ENCODE measurements around the gene ANP32B. TPM values are rescaled to one million over a fixed set of nuclear protein-coding genes. Genes with fewer than 3 reads are reported as not detected.
"Not testable (repeated sequence)": the region's sequence is repeated elsewhere in the genome, so short reads cannot be mapped to it uniquely, and the experiment has no call there.

ANP32B gene
- 307 and 323 TPM in 2 replicates for total RNA-seq

DNA sequence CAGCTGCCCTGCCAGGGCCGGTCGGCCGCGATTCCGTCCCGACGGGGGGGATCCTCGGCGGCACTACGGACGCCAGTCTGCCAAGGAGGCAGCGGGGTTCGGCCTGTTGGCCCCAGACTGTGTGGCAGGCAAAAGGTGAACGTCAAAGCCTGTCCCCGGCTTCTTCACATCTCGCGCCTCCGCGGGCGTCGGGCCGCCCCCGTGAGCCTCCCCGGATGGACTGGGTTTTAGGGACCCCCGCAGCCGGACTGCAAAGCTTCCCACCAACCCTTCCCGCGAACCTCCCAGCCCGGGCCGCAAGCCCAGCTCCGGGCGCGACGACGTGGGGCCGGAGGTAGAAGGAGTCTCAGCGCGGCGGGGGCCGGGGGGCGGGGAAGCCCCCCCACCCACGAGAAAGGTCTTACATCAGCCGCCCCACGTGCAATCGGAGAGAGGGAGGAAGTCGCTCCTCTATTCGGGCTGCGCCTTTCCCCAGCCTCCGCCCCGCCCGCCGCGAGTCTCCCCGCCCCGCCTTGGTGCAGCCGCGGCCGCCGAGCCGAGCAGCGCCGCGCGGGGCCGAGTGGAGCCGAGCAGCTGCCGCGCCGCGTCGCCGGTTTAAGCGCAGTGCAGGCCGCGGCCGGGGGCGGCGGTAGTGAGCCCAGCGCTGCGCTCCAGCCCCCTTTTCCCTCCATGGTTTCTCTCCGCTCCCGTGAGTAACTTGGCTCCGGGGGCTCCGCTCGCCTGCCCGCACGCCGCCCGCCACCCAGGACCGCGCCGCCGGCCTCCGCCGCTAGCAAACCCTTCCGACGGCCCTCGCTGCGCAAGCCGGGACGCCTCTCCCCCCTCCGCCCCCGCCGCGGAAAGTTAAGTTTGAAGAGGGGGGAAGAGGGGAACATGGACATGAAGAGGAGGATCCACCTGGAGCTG is at the start of gene ANP32B:
TSS of gene ANP32B (plus strand) at position 659 of the 906 bp plus-strand sequence. CDS start at position 874, 215 bp downstream.
- H3K9me3 Mint-ChIP-seq = no peaks in the 10 kb centered on the region
- H3K27me3 Mint-ChIP-seq (ENCODE audit: low read depth) = no peaks in the 10 kb centered on the region
- intact Hi-C loops (cut with micrococcal nuclease) = loop anchor here (1.0 to 5.0 kb wide), 3 partner anchors 61 to 119 kb away; partner anchors contain the start of genes NANS and TRMO
- H3K36me3 Mint-ChIP-seq (ENCODE audit: low read depth) = peaks cover 14% of the 10 kb centered on the region
- H3K4me1 Mint-ChIP-seq (ENCODE audit: low read depth) = peaks cover 27% of the 10 kb centered on the region
- peak within 1 kb of the TSS; percentile 80 for H3K27ac Mint-ChIP-seq
- H3K4me3 Mint-ChIP-seq (ENCODE audit: low read depth) = peak within 1 kb of the TSS; percentile 84
- DNase-seq (ENCODE audit: low spot score) = peak; percentile 93

DNA sequence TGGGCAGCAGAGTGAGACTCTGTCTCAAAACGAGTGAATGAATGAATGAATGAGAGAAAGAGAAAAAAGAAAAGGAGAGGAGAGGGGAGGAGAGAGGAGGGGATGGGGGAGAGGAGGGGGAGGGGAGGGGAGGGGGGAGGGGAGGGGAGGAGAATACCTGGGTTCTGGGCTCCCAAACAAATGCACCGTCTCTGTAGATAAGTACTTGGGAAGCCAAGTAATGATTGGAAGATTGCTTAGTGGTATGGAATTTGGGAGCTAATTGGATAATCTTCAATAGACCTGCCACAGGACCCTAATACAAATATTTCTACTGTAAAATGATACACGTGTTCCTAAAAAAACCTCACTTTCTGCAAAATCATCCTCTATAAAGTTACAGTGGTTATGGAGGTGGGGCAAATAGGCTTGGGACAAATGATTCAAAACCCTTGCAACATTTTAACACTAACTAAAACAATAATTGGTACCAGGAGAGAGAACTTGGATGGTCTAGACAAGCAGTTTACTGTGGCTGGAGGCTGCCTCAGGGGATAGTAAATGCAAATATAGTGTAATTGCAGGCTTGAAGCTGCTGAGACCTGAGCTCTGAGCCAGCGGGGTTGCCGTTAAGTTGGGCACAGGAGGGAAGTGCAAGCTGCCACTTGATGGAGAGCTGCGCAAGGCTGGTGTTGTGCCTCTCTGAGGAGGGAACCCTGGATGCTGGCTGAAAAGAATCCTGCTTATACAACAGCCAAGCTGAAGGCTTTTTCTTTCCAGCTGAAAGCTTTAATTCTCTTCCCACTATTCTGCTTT is 48.6 kb upstream of the ANP32B start:
- intact Hi-C loops (cut with micrococcal nuclease) = no loop called here
- H3K9me3 Mint-ChIP-seq = no peaks in the 10 kb centered on the region
- H3K27me3 Mint-ChIP-seq (ENCODE audit: low read depth) = no peaks in the 10 kb centered on the region
- peaks cover 47% of the 10 kb centered on the region for H3K4me1 Mint-ChIP-seq (ENCODE audit: low read depth)
- DNase-seq (ENCODE audit: low spot score) = no peak
- H3K36me3 Mint-ChIP-seq (ENCODE audit: low read depth) = no peaks in the 10 kb centered on the region
- no peak overlapping the region for H3K4me3 Mint-ChIP-seq (ENCODE audit: low read depth)
- H3K27ac Mint-ChIP-seq = no peak overlapping the region

GRCh38 chr9:97935276-97935675 is 47.9 kb upstream of the ANP32B start:
- peaks cover 3% of the 10 kb centered on the region for H3K27me3 Mint-ChIP-seq (ENCODE audit: low read depth)
- intact Hi-C loops (cut with micrococcal nuclease) = no loop called here
- peaks cover 40% of the 10 kb centered on the region for H3K4me1 Mint-ChIP-seq (ENCODE audit: low read depth)
- no peak overlapping the region for H3K4me3 Mint-ChIP-seq (ENCODE audit: low read depth)
- no peaks in the 10 kb centered on the region for H3K36me3 Mint-ChIP-seq (ENCODE audit: low read depth)
- no peak overlapping the region for H3K27ac Mint-ChIP-seq
- no peaks in the 10 kb centered on the region for H3K9me3 Mint-ChIP-seq
- no peak for DNase-seq (ENCODE audit: low spot score)

DNA sequence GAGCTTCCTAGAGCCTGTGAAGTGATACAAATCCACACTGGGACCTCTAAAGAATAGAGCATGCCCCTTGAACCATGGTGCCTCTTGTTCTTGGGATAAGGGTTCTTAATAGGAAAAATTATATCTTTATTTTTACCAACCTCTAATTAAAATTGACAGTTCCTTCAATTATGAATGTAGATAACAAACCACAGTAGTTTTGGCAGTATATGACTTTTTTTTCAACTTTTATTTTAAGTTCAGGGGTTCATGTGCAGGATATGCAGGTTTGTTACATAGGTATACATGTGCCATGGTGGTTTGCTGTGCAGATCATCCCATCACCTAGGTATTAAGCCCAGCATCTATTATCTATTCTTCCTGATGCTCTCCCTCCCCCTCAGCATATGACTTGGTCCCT is 46.1 kb upstream of the ANP32B start:
- intact Hi-C loops (cut with micrococcal nuclease) = no loop called here
- no peaks in the 10 kb centered on the region for H3K36me3 Mint-ChIP-seq (ENCODE audit: low read depth)
- no peak for DNase-seq (ENCODE audit: low spot score)
- H3K27ac Mint-ChIP-seq = no peak overlapping the region
- no peaks in the 10 kb centered on the region for H3K9me3 Mint-ChIP-seq
- H3K4me3 Mint-ChIP-seq (ENCODE audit: low read depth) = no peak overlapping the region
- peaks cover 11% of the 10 kb centered on the region for H3K27me3 Mint-ChIP-seq (ENCODE audit: low read depth)
- peaks cover 26% of the 10 kb centered on the region for H3K4me1 Mint-ChIP-seq (ENCODE audit: low read depth)

- peaks cover 24% of the 10 kb centered on the region for H3K4me1 Mint-ChIP-seq (ENCODE audit: low read depth)
- intact Hi-C loops (cut with micrococcal nuclease) = no loop called here
- no peaks in the 10 kb centered on the region for H3K9me3 Mint-ChIP-seq
- H3K27ac Mint-ChIP-seq = peak within 1 kb of the TSS; percentile 77
- H3K36me3 Mint-ChIP-seq (ENCODE audit: low read depth) = no peaks in the 10 kb centered on the region
- peak; percentile 40 for DNase-seq (ENCODE audit: low spot score)
- peak within 1 kb of the TSS; percentile 19 for H3K4me3 Mint-ChIP-seq (ENCODE audit: low read depth)
- H3K27me3 Mint-ChIP-seq (ENCODE audit: low read depth) = peaks cover 14% of the 10 kb centered on the region
These were observed 45.0 kb upstream of the ANP32B start, which contains the start of gene HEMGN for GRCh38 chr9:97938081-97938644. Gene HEMGN (minus strand): TSS chr9:97938172. CDS start chr9:97938136, 36 bp downstream.

DNA sequence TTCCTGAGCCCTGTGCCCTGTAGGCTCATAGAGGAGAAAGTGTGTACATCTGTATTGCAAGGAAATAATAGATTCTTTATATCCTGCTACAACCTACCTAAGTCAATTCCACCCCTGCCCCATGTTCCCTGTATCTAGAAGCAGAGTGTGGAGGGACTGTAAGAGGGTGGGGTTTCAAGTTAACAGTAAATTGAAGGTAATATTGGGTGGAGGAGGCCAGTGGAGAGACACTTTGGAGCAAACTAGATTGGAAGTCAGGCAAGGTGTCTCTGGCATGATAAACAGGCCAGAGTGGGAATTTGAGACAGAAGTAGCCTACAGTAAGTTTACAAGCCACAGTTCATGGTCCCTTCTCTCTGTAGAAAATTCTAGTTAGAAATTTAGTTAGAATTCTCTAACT is 42.9 kb upstream of the ANP32B start:
- Mint-ChIP-seq H3K27me3 (ENCODE audit: low read depth) (peaks cover 14% of the 10 kb centered on the region), H3K9me3 (no peaks in the 10 kb centered on the region), H3K27ac (no peak overlapping the region), H3K4me3 (ENCODE audit: low read depth) (no peak overlapping the region), H3K4me1 (ENCODE audit: low read depth) (peaks cover 21% of the 10 kb centered on the region), H3K36me3 (ENCODE audit: low read depth) (no peaks in the 10 kb centered on the region)
- DNase-seq (ENCODE audit: low spot score) = no peak
- intact Hi-C loops (cut with micrococcal nuclease) = no loop called here

- no peak for DNase-seq (ENCODE audit: low spot score)
- no peaks in the 10 kb centered on the region for H3K9me3 Mint-ChIP-seq
- H3K27me3 Mint-ChIP-seq (ENCODE audit: low read depth) = peaks cover 17% of the 10 kb centered on the region
- no peak overlapping the region for H3K27ac Mint-ChIP-seq
- H3K36me3 Mint-ChIP-seq (ENCODE audit: low read depth) = no peaks in the 10 kb centered on the region
- H3K4me1 Mint-ChIP-seq (ENCODE audit: low read depth) = peaks cover 21% of the 10 kb centered on the region
- intact Hi-C loops (cut with micrococcal nuclease) = no loop called here
- H3K4me3 Mint-ChIP-seq (ENCODE audit: low read depth) = no peak overlapping the region
These were observed 42.4 kb upstream of the ANP32B start for GRCh38 chr9:97940741-97941140.

DNA sequence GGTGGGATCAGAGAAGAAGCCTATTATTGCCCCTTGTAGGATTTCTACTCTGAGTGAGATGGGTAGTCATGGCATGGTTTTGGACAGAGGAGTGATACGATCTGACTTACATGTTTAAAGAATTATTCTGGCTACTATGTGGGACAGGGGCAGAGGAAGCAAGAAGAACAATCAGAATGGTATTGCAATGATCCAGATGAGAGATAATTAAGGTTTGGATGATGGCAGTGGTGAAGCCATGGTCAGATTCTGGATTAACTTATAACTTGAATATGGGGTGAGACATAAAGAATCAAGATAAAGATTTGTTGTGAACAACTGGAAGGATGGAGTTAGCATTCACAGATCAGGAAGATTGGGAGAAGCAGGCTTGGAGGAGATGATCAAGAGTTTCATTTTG is 41.8 kb upstream of the ANP32B start:
- H3K27me3 Mint-ChIP-seq (ENCODE audit: low read depth) = peaks cover 20% of the 10 kb centered on the region
- H3K36me3 Mint-ChIP-seq (ENCODE audit: low read depth) = no peaks in the 10 kb centered on the region
- H3K4me3 Mint-ChIP-seq (ENCODE audit: low read depth) = no peak overlapping the region

DNA sequence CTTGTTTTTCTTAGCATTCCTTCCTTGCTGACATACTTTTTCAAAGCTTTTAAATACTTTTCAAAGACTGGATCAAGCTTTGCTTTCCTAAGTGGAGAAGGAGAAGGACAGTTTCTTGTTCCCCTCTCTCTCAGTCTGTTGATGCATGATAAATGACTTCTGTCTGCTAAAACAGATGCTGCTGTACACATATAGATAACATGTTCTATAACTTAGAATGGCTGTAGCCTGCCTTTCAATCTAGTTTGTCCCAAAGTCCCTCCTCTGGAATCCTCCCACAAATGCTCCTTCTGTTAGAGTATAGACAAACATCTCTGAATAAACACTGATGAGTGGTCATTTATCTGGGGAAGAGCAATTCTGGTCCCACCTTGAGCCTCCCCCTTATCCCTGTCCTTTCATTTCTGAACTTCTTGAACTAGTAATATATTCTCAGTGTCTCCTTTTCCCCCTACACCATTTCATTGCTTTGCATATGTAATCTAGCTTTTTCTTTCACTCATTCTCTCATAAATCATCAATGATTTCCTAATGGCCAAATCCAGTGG is 39.8 kb upstream of the ANP32B start:
- Mint-ChIP-seq H3K27ac (no peak overlapping the region), H3K9me3 (peaks cover 4% of the 10 kb centered on the region), H3K4me1 (ENCODE audit: low read depth) (peaks cover 10% of the 10 kb centered on the region), H3K27me3 (ENCODE audit: low read depth) (peaks cover 39% of the 10 kb centered on the region), H3K36me3 (ENCODE audit: low read depth) (no peaks in the 10 kb centered on the region), H3K4me3 (ENCODE audit: low read depth) (no peak overlapping the region)
- DNase-seq (ENCODE audit: low spot score) = no peak
- intact Hi-C loops (cut with micrococcal nuclease) = no loop called here

More for the DNA sequence above, 41.8 kb upstream of the ANP32B start:
- intact Hi-C loops (cut with micrococcal nuclease) = no loop called here
- peaks cover 3% of the 10 kb centered on the region for H3K9me3 Mint-ChIP-seq
- no peak for DNase-seq (ENCODE audit: low spot score)
- no peak overlapping the region for H3K27ac Mint-ChIP-seq
- H3K4me1 Mint-ChIP-seq (ENCODE audit: low read depth) = peaks cover 21% of the 10 kb centered on the region

DNA sequence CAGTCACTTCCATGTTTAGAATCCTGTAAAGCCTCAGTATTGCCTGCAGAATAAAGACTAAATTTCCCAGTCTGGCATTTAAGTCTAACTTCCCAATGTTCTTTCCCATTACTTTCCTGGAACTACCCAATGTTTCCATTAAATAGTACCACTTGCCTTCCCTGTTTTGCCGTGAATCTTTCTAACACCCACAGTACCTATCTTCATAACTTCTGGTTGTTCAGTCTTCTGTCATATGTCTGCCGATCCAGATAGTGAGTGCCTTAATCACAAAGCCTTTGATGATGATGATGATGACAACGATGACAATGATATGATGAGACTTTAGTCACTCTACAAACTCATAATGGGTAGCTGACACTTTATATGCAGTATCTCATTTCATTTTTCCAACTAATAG is 38.5 kb upstream of the ANP32B start:
- Mint-ChIP-seq H3K27ac (no peak overlapping the region), H3K27me3 (ENCODE audit: low read depth) (peaks cover 50% of the 10 kb centered on the region), H3K4me3 (ENCODE audit: low read depth) (no peak overlapping the region), H3K9me3 (peaks cover 4% of the 10 kb centered on the region), H3K36me3 (ENCODE audit: low read depth) (no peaks in the 10 kb centered on the region), H3K4me1 (ENCODE audit: low read depth) (no peaks in the 10 kb centered on the region)
- intact Hi-C loops (cut with micrococcal nuclease) = no loop called here
- no peak for DNase-seq (ENCODE audit: low spot score)

GRCh38 chr9:97945470-97945869 is 37.7 kb upstream of the ANP32B start:
- DNase-seq (ENCODE audit: low spot score); H3K36me3 Mint-ChIP-seq (ENCODE audit: low read depth); H3K9me3 Mint-ChIP-seq; H3K27ac Mint-ChIP-seq; H3K4me1 Mint-ChIP-seq (ENCODE audit: low read depth); H3K4me3 Mint-ChIP-seq (ENCODE audit: low read depth); intact Hi-C loops (cut with micrococcal nuclease): not testable (repeated sequence)
- peaks cover 55% of the 10 kb centered on the region for H3K27me3 Mint-ChIP-seq (ENCODE audit: low read depth)

GRCh38 chr9:97947094-97947493 is 36.0 kb upstream of the ANP32B start:
- H3K4me1 Mint-ChIP-seq (ENCODE audit: low read depth); intact Hi-C loops (cut with micrococcal nuclease); DNase-seq (ENCODE audit: low spot score); H3K36me3 Mint-ChIP-seq (ENCODE audit: low read depth); H3K4me3 Mint-ChIP-seq (ENCODE audit: low read depth); H3K9me3 Mint-ChIP-seq; H3K27ac Mint-ChIP-seq: not testable (repeated sequence)
- peaks cover 47% of the 10 kb centered on the region for H3K27me3 Mint-ChIP-seq (ENCODE audit: low read depth)

Measured in activated T-helper 2 cell treated with anti-CD3 and anti-CD28 coated beads, Interferon-gamma antibody, Interleukin-2, Interleukin-4, amounts not matched to agents 10 μg/mL and 5 μg/mL and 100 μg/mL, durations not matched to agents 14 hours and 24 hours and 36 hours (primary cell).